SK-N-SH (cell line): ENCODE data around the gene ZYG11B. TPM values are rescaled to one million over a fixed set of nuclear protein-coding genes. Genes with fewer than 3 reads are reported as not detected.

Experiments
- CTCF ChIA-PET: fragments of 300-600, 350-600 bp; formaldehyde crosslinking; extraction: SDS; loops from one replicate; lab custom pipeline; 2021; lab: Yijun Ruan, JAX
- POLR2A ChIA-PET: fragments of 350-600 bp; sonication (Branson Sonifier 250); formaldehyde crosslinking; extraction: SDS; loops from one replicate; lab custom pipeline; 2020; ENCODE audit warnings: antibody characterized with exemption, inconsistent platforms; lab: Yijun Ruan, JAX
- DNase-seq: peaks from one replicate; pipeline ENCODE4 v3.0.0; 2012
- H2AFZ ChIP-seq: fragments of 200-600 bp; sonication (generic); 2 replicates; pipeline ENCODE4 v1.8.1; 2016; ENCODE audit warnings: antibody characterized with exemption, mild to moderate bottlenecking, low read depth
- H3F3A ChIP-seq: fragments of 200-600 bp; sonication (generic); replicated peaks from 2 replicates; pipeline ENCODE3; 2016; ENCODE audit warnings: antibody characterized with exemption, mild to moderate bottlenecking; ENCODE audit not compliant: insufficient read depth
- H3K27ac ChIP-seq, 2 experiments: fragments of 200-500 bp in 1 of 2; fragments of 200-600 bp in 1 of 2; sonication (Bioruptor generic) in 1 of 2; sonication (generic), shearing (Covaris generic) in 1 of 2; 2 replicates each; pipeline versions ENCODE4 v1.5.1 to v1.6.1; 2014 to 2016; ENCODE audit warnings: low read depth in 2 of 2, inconsistent platforms in 1 of 2, low read length in 1 of 2, mild to moderate bottlenecking in 1 of 2, mixed read lengths in 1 of 2
- H3K27me3 ChIP-seq: fragments of 200-600 bp; sonication (generic), shearing (Covaris generic); 2 replicates; pipeline ENCODE4 v1.6.1; 2016; ENCODE audit warnings: mixed run types; ENCODE audit not compliant: insufficient read depth
- H3K36me3 ChIP-seq, 2 experiments: fragments of 200-500 bp in 1 of 2; fragments of 200-600 bp in 1 of 2; sonication (Bioruptor generic) in 1 of 2; sonication (generic) in 1 of 2; replicated peaks in 1 of 2; 2 replicates each; pipeline versions ENCODE3 to v1.5.1; 2014 to 2016; ENCODE audit warnings: low read length in 1 of 2, mild to moderate bottlenecking in 1 of 2; ENCODE audit not compliant: insufficient read depth in 2 of 2, control insufficient read depth in 1 of 2
- H3K4me1 ChIP-seq, 2 experiments: fragments of 200-500 bp in 1 of 2; fragments of 200-600 bp in 1 of 2; sonication (Bioruptor generic) in 1 of 2; sonication (generic), shearing (Covaris generic) in 1 of 2; 2 replicates each; pipeline versions ENCODE4 v1.5.1 to v1.6.1; 2014 to 2016; ENCODE audit warnings: low read depth in 1 of 2, low read length in 1 of 2, mixed run types in 1 of 2; ENCODE audit not compliant: insufficient read depth in 2 of 2, control insufficient read depth in 1 of 2
- H3K4me2 ChIP-seq: fragments of 200-600 bp; sonication (generic), shearing (Covaris generic); 2 replicates; pipeline ENCODE4 v1.6.1; 2017; ENCODE audit warnings: mixed run types
- H3K4me3 ChIP-seq, 2 experiments: fragments of 200-500 bp in 1 of 2; fragments of 200-600 bp in 1 of 2; sonication (Bioruptor generic) in 1 of 2; sonication (generic), shearing (Covaris generic) in 1 of 2; 2 replicates each; pipeline versions ENCODE4 v1.5.1 to v1.8.1; 2014 to 2016; ENCODE audit warnings: low read depth in 2 of 2, inconsistent platforms in 1 of 2, low read length in 1 of 2, mild to moderate bottlenecking in 1 of 2, mixed read lengths in 1 of 2, moderate library complexity in 1 of 2
- H3K79me2 ChIP-seq: fragments of 200-600 bp; sonication (generic); 2 replicates; pipeline ENCODE4 v1.8.1; 2017; ENCODE audit warnings: mild to moderate bottlenecking; ENCODE audit not compliant: insufficient read depth
- H3K9ac ChIP-seq: fragments of 200-600 bp; sonication (generic); 2 replicates; pipeline ENCODE4 v1.6.1; 2017; ENCODE audit warnings: mixed run types
- H3K9me2 ChIP-seq: fragments of 200-600 bp; sonication (generic); 2 replicates; pipeline ENCODE4 v1.6.1; 2017; ENCODE audit warnings: mixed run types
- H3K9me3 ChIP-seq: fragments of 200-600 bp; sonication (generic); 2 replicates; pipeline ENCODE4 v1.6.1; 2017; ENCODE audit warnings: mixed run types, mild to moderate bottlenecking, moderate library complexity
- H4K20me1 ChIP-seq: fragments of 200-600 bp; sonication (generic); 2 replicates; pipeline ENCODE4 v1.6.1; 2017; ENCODE audit warnings: mild to moderate bottlenecking, mixed run types; ENCODE audit not compliant: insufficient read depth
- ELF1 ChIP-seq: IDR thresholded peaks from 2 replicates; pipeline ENCODE4 v1.4.0; 2012
- EP300 ChIP-seq, 2 experiments: IDR thresholded peaks; 2 replicates each; pipeline versions ENCODE4 v1.4.0 to v1.6.1; 2012; ENCODE audit warnings: borderline replicate concordance in 1 of 2, low read depth in 1 of 2, low read length in 1 of 2
- EZH2phosphoT487 ChIP-seq: fragments of 200-600 bp; sonication (generic); IDR thresholded peaks from 2 replicates; pipeline ENCODE4 v1.6.1; 2017; ENCODE audit warnings: low read depth, mixed run types, mild to moderate bottlenecking, antibody characterized with exemption, moderate library complexity, borderline replicate concordance
- FOXJ3 ChIP-seq: sonication (generic); formaldehyde crosslinking; IDR thresholded peaks from 2 replicates; pipeline ENCODE4 v1.5.1; 2020; ENCODE audit warnings: mild to moderate bottlenecking, missing genetic modification reagents
- FOXM1 ChIP-seq: IDR thresholded peaks from 2 replicates; pipeline ENCODE4 v1.4.0; 2012; ENCODE audit warnings: low read depth, mild to moderate bottlenecking
- GABPA ChIP-seq: IDR thresholded peaks from 2 replicates; pipeline ENCODE4 v1.4.0; 2012; ENCODE audit warnings: low read depth, mild to moderate bottlenecking
- JUND ChIP-seq: IDR thresholded peaks from 2 replicates; pipeline ENCODE4 v1.4.0; 2012
- MAX ChIP-seq: IDR thresholded peaks from 2 replicates; pipeline ENCODE4 v1.4.0; 2012; ENCODE audit warnings: low read depth
- MXI1 ChIP-seq: IDR thresholded peaks from 2 replicates; pipeline ENCODE4 v1.6.1; 2012; ENCODE audit warnings: mild to moderate bottlenecking, low read depth, low read length, improper control_type of control experiment
- NRF1 ChIP-seq: IDR thresholded peaks from 2 replicates; pipeline ENCODE4 v1.6.1; 2012; ENCODE audit warnings: low read depth, mild to moderate bottlenecking, low read length
- PBX3 ChIP-seq: IDR thresholded peaks from 2 replicates; pipeline ENCODE4; 2012
- POLR2AphosphoS5 ChIP-seq: IDR thresholded peaks from 2 replicates; pipeline ENCODE4 v1.6.1; 2012; ENCODE audit warnings: low read depth, low read length
- RAD21 ChIP-seq: IDR thresholded peaks from 2 replicates; pipeline ENCODE4 v1.6.1; 2012; ENCODE audit warnings: mild to moderate bottlenecking, low read length
- RCOR1 ChIP-seq: fragments of 150-350 bp; IDR thresholded peaks from 2 replicates; pipeline ENCODE4 v1.6.1; 2017; ENCODE audit warnings: antibody characterized with exemption, low read length
- RXRA ChIP-seq: IDR thresholded peaks from 2 replicates; pipeline ENCODE4 v1.4.0; 2012; ENCODE audit warnings: low read depth, mild to moderate bottlenecking, borderline replicate concordance
- YY1 ChIP-seq: IDR thresholded peaks from 2 replicates; pipeline ENCODE4 v1.4.0; 2012; ENCODE audit warnings: low read depth, mild to moderate bottlenecking
- WGBS: methylation state at CpG from one replicate; pipeline ENCODE4 v1.1.6; 2017; ENCODE audit warnings: low lambda C conversion rate; 5-methylcytosine and 5-hydroxymethylcytosine counted together
- polyA plus RNA-seq, 3 experiments: library from polyadenylated mRNA; depleted of rRNA; stranded (reverse); fragments of >200 nt; gene quantifications; 2 replicates each; pipeline ENCODE4 v1.2.3, GENCODE V29; 2012
- TF ChIP-seq, protein P1 (sequence below): fragments of 150-350 bp; IDR thresholded peaks from 2 replicates; pipeline ENCODE4 v1.6.1; 2017; ENCODE audit warnings: antibody characterized with exemption, low read length, low read depth, borderline replicate concordance
- TF ChIP-seq, protein P2 (sequence below): IDR thresholded peaks from 2 replicates; pipeline ENCODE4 v1.4.0; 2012; ENCODE audit warnings: low read depth, borderline replicate concordance

Gene ZYG11B
- polyA plus RNA-seq, 1 of the 3 experiments (the other 2 are of a cell fraction), result 5.8 TPM

- TF ChIP-seq, protein P1, sequence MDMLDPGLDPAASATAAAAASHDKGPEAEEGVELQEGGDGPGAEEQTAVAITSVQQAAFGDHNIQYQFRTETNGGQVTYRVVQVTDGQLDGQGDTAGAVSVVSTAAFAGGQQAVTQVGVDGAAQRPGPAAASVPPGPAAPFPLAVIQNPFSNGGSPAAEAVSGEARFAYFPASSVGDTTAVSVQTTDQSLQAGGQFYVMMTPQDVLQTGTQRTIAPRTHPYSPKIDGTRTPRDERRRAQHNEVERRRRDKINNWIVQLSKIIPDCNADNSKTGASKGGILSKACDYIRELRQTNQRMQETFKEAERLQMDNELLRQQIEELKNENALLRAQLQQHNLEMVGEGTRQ, result no peak
- TF ChIP-seq RXRA (no peak), RCOR1 (no peak), GABPA (no peak), ELF1 (no peak), EZH2phosphoT487 (no peak), MAX (no peak), JUND (no peak), EP300 (IDR thresholded peaks at IDR 0.05; ENCODE audit: borderline replicate concordance in 1 of 2, low read depth in 1 of 2, low read length in 1 of 2) (no peak), FOXM1 (no peak), POLR2AphosphoS5 (no peak), MXI1 (no peak), FOXJ3 (CRISPR knock-in tag) (no peak), RAD21 (no peak), PBX3 (no peak), NRF1 (no peak), YY1 (no peak)
- TF ChIP-seq, protein P2, sequence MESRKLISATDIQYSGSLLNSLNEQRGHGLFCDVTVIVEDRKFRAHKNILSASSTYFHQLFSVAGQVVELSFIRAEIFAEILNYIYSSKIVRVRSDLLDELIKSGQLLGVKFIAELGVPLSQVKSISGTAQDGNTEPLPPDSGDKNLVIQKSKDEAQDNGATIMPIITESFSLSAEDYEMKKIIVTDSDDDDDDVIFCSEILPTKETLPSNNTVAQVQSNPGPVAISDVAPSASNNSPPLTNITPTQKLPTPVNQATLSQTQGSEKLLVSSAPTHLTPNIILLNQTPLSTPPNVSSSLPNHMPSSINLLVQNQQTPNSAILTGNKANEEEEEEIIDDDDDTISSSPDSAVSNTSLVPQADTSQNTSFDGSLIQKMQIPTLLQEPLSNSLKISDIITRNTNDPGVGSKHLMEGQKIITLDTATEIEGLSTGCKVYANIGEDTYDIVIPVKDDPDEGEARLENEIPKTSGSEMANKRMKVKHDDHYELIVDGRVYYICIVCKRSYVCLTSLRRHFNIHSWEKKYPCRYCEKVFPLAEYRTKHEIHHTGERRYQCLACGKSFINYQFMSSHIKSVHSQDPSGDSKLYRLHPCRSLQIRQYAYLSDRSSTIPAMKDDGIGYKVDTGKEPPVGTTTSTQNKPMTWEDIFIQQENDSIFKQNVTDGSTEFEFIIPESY, result no peak
- H3K9ac ChIP-seq, result no peak overlapping the region
- H3K4me2 ChIP-seq, result no peak overlapping the region
- DNase-seq, result no peak
- no peak overlapping the region for H3K27ac ChIP-seq
- CTCF ChIA-PET, result no interaction called here
- no peaks in the 10 kb centered on the region for H4K20me1 ChIP-seq
- H2AFZ ChIP-seq, result no peak overlapping the region
- no peaks in the 10 kb centered on the region for H3K27me3 ChIP-seq
- H3K4me1 ChIP-seq, result no peaks in the 10 kb centered on the region
- WGBS, result 71% methylated on average over 6 of the region's 6 CpGs
- H3F3A ChIP-seq, result peaks cover 4% of the 10 kb centered on the region
- no peaks in the 10 kb centered on the region for H3K9me3 ChIP-seq
- POLR2A ChIA-PET, result no interaction called here
- H3K4me3 ChIP-seq, result no peak overlapping the region
- no peaks in the 10 kb centered on the region for H3K36me3 ChIP-seq
- no peaks in the 10 kb centered on the region for H3K79me2 ChIP-seq
- H3K9me2 ChIP-seq, result no peaks in the 10 kb centered on the region
These were observed 17.2 kb upstream of the ZYG11B start for GRCh38 chr1:52709016-52709415.
